HG03558 (cell line): ENCODE results near the gene SDC3.
"Not testable (repeated sequence)": the region's sequence is repeated elsewhere in the genome, so short reads cannot be mapped to it uniquely, and the experiment has no call there.

Source experiments
- ATAC-seq: cut with Tn5 transposase; IDR thresholded peaks from one replicate; pipeline ENCODE4 v1.9.1; 2021; ENCODE audit warnings: moderate number of reproducible peaks; ENCODE audit not compliant: unreplicated experiment; ENCODE audit errors: extremely low read depth

SDC3 gene

GRCh38 chr1:30908696-30909364 is at the start of gene SDC3:
Gene SDC3, minus strand, starts transcription at chr1:30908758. Its CDS starts 172 bp downstream, at chr1:30908586.
- no peak for ATAC-seq

GRCh38 chr1:30957560-30958222 is 49.1 kb upstream of the SDC3 start:
- ATAC-seq, result no peak

GRCh38 chr1:30955448-30956015 is 47.0 kb upstream of the SDC3 start:
- ATAC-seq, result no peak

GRCh38 chr1:30953685-30954084 is 45.1 kb upstream of the SDC3 start:
- no peak for ATAC-seq

- ATAC-seq, result no peak
Measured at GRCh38 chr1:30952098-30952497, 43.5 kb upstream of the SDC3 start.

- ATAC-seq, result no peak
Measured at GRCh38 chr1:30950700-30951099, 42.1 kb upstream of the SDC3 start.

- ATAC-seq, result no peak
Measured at GRCh38 chr1:30950053-30950452, 41.5 kb upstream of the SDC3 start.

- ATAC-seq, result not testable (repeated sequence)
Measured at GRCh38 chr1:30949487-30949838, 40.9 kb upstream of the SDC3 start.

- ATAC-seq, result not testable (repeated sequence)
Measured at GRCh38 chr1:30948813-30949486, 40.4 kb upstream of the SDC3 start.

GRCh38 chr1:30948278-30948677 is 39.7 kb upstream of the SDC3 start:
- ATAC-seq, result no peak

- ATAC-seq, result no peak
Measured at GRCh38 chr1:30947212-30947611, 38.7 kb upstream of the SDC3 start.

- no peak for ATAC-seq
Measured at GRCh38 chr1:30942326-30942963, 33.9 kb upstream of the SDC3 start.

GRCh38 chr1:30940541-30940940 is 32.0 kb upstream of the SDC3 start:
- ATAC-seq, result no peak

- ATAC-seq, result no peak
Measured at GRCh38 chr1:30936541-30937171, 28.1 kb upstream of the SDC3 start.

- not testable (repeated sequence) for ATAC-seq
Measured at GRCh38 chr1:30935758-30936157, 27.2 kb upstream of the SDC3 start.

- ATAC-seq, result no peak
Measured at GRCh38 chr1:30934613-30935012, 26.1 kb upstream of the SDC3 start.

- ATAC-seq, result no peak
Measured at GRCh38 chr1:30933874-30934252, 25.3 kb upstream of the SDC3 start.

- ATAC-seq, result no peak
Measured at GRCh38 chr1:30930631-30931173, 22.1 kb upstream of the SDC3 start.

GRCh38 chr1:30929944-30930525 is 21.5 kb upstream of the SDC3 start:
- ATAC-seq, result no peak
